Right ventricle myocardium superior (tissue), 1 donor: ENCODE data around the gene CDC14A. TPM values are rescaled to one million over a fixed set of nuclear protein-coding genes. Genes with fewer than 3 reads are reported as not detected.

Source experiments
- ATAC-seq: fragments of 200-7000 bp; cut with Tn5 transposase; one replicate; pipeline ENCODE4 v1.9.1; 2020; ENCODE audit warnings: mild to moderate bottlenecking; ENCODE audit not compliant: poor library complexity
- DNase-seq: peaks from one replicate; pipeline ENCODE4 v3.0.0-alpha.2; 2020
- intact Hi-C: fragments of 100-400 bp; cut with DNase I; formaldehyde crosslinking; loops from one replicate; pipeline ENCODE4 v1.11.2; 2022
- total RNA-seq: library from RNA; stranded (reverse); fragmentation: NEBNext Ultra II Directional; extraction: Animal tissue kit (Norgen Biotek cat#: 25700); gene quantifications from one replicate; pipeline ENCODE4 v1.2.1, GENCODE V29; 2021
- donor health status: DM: no; HTN: yes; CAD: no; lungs with severe emphysema.

Gene CDC14A
- total RNA-seq, 1 donor from 2014 or later = 3.6 TPM

DNA sequence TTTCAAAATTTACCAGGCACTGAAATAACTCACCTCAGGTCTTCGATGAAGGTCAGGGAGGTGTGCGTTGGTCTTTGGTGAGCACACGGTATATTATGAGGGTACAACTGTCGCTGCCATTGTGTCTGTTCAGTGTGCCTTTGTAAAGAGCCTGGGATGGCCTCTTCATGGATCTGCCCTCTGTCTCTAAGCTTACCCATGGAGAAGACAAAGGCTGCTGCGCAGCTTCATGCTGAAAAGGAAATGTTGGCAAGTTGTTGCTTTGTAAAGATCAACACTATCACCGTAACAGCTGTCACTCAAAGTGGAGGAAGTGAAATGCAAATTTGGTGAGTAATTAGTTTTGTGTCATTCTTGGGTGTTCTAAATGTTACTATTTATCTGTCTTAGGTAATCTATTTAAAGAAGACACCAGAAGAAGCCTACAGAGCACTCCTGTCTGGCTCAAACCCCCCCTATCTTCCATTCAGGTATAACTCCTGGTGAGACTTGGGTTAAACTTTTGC lies 71.6 kb downstream of the CDC14A start:
- ATAC-seq = no peak
- no peak for DNase-seq
- intact Hi-C loops = no loop called here

DNA sequence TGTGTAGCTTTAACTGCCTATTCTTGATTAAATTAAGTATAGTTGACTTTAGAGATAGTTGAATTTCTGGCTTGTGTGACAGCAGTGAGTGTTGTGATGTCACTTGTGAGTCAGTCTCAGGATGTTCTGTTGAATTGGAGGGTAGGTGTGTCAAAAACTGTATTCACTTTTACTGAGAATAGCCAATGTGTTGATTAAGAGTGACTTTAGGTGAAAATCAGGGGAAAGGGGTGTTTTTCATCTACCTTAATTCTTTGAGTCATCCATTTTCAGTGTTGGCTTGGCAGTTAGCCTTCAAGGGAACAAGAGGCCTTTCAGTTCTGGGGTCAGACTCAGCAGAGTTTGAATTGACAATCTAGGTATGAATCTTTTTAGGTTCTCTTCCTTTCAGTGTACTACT lies 75.9 kb downstream of the CDC14A start:
- intact Hi-C loops = no loop called here
- DNase-seq (no peak), ATAC-seq (no peak)

DNA sequence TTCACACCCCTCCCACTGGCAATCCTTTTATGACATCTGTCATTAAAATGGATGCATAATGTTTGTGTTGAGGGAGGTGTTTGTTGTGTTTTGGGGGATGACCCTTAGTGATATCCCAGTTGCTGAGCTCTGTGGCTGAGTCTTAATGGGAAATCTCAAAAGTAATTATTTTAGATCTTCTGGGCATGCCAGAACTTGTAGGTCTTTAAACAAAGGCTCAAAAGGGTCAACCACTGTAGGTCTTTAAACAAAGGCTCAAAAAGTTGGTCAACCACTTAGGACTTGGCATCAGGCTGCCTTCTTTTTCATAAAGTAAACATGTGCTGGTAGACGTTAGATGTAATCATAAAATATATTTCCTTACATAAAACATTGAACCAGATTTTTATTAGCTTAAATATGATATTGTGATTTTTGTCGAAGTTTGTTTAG lies 78.0 kb downstream of the CDC14A start:
- intact Hi-C loops = no loop called here
- no peak for DNase-seq
- ATAC-seq = no peak

DNA sequence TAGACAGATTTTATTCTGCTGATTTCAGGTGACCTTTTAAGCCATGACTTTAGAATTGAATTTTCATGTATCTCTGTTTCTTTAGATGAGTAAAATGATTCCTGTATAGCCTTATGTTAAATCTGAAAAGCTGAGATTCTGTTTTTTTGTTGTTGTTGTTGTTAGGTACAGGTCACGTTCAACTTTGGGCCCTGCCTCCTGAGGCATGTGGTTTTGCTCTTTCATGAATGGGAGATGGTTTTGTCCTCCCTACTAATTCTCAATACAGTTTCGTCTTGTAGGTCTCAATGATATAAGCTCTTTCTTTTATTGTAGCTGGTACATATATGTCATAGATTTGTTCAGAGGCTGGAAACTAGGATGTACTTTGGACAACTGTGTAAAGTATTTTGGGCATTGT lies 79.6 kb downstream of the CDC14A start:
- intact Hi-C loops = no loop called here
- DNase-seq = no peak
- no peak for ATAC-seq

DNA sequence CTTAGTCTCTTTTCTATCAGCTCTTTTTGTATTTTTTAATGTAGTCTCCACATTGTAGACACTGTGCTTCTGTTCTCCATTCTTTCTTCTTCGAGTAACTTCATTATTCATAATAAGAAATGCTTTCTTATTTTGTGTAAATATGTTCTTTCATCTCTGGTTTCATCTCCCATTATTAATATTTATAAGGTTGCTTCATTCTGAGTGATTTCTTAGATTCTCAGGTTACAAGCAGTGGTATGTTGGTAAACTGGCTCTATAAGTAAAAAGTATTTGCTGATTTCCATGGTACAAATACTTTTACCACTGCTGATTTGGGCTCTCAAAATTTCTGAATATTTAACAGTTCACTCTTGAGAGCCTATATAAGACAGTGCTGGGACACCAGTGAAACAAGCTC lies 81.3 kb downstream of the CDC14A start:
- no peak for DNase-seq
- intact Hi-C loops = no loop called here
- no peak for ATAC-seq

DNA sequence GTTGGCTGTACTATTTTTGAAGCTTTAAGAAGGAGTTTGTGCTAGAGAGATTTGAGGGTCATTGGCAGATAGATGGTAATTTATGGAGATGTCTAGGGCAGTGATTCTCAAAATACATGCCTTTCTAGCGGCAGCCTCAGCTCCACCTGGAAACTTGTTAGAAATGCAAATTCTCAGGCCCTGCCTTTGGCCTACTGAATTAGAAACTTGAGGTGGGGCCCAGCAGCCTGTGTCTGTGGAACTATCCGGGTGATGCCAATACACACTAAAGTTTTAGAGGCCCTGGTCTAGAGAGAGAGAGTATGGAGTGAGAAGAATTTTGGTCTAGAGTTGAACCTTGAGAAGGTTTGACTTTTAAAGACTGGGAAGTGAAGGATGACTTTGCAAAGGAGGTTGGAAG lies 82.5 kb downstream of the CDC14A start:
- intact Hi-C loops = no loop called here
- ATAC-seq (no peak), DNase-seq (no peak)

DNA sequence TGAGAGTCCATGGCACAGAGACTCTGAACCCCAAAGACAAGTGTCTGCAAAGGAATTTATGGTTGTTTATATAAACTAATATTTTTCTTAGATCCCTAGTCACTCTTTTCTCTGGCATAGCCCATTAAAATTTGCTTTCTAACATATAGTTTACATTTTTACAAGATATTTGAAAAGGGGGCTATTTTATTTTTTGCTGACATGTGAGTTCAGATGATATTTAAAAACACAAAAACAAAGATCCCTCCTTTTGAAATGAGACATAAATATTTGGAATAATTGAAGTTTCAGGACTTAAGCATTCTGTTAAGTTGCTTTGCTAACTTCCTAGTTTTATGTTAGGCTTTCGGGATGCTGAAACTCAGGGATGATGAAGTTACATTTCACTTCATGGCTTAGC lies 86.1 kb downstream of the CDC14A start:
- DNase-seq = no peak
- ATAC-seq = no peak
- intact Hi-C loops = no loop called here

DNA sequence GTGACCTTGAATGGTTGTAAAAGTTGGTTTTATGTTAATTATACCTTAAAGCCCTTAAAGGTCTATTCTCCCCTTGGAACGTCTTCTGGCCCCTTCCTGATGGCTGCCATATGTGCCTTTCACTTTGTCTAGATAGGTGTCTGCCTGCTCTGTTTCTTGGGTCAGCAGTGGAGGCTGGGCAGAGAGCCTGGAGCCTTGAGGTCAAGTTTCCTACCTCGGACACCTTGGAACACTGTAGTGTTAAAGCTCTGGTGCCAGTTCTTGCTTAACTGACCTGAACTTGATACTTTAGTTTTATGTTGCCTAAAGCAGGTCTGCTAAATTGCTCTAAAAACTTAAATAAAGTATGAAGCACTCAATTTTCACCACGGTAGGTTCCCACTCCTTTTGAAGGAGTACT lies 86.5 kb downstream of the CDC14A start:
- DNase-seq = no peak
- no peak for ATAC-seq
- intact Hi-C loops = no loop called here

DNA sequence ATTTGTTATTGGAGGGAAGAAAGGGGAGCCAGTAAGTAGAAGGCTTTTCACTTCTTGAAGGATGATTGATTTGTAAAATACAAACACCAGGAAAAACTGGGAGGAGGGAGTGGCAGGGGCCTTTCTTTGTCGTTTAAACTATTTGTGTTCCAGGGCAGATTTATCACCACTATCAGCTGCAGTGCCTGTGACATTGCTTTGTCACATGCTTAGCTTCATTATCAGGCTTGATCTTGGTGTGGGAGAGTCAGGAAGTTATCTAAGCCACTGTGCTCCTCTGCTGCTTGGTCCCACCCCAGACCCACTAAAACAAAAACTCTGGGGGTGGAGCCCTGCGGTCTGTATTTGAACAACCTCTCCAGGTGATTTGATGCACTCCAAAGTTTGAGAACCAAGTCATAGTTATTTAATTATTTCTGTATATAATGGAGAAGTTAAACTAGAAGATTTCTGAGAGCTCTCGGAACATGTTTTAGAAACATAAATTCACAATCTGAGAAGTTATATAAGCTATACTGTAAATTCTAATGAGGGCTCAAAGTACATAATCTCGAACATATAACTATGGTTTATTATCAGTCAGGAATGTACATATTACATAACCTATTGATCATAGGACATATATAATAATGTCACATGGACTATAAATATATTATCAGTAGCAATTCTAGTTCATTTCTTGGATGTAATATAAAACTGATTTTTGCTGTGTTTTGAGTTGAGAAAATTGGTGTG lies 87.9 kb downstream of the CDC14A start:
- DNase-seq = no peak
- intact Hi-C loops = no loop called here
- peak; percentile 49 for ATAC-seq

DNA sequence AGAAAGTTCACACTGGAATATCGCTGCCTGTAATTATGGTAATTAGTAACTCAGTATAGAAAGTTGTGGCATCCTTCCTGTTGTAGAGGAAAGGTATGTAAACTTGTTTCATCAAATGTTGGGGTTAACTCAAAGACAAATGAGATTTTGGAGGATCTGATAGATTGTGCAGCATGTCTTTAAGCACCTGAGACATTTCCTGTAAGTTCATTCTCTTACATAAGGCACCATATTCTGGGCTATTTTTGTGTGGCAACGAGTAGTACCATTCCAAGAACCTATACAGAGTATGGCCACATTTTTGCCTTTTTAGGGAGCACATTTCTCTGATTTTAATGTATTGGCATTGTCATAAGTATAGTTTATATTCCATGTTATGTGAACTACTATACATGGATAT lies 88.8 kb downstream of the CDC14A start:
- DNase-seq = no peak
- intact Hi-C loops = no loop called here
- no peak for ATAC-seq

DNA sequence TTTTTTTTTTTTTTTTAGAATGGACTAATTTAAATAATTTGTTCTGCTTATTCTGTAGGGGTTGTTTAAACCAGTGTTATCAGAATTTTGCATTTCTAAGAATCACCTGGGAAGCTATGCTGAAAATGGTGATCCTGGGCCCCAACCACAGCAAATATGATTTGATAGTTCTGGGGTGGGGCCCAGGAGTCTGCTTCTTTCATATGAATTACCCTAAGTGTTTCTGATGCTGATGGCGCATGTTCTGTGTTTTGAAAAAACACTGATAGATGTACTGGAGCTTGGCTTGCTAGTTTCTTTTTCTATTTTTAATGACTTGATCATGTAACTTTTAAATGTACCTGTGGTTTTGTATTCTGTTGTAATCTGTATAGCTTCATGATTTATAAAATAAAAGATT lies 89.3 kb downstream of the CDC14A start:
- intact Hi-C loops = no loop called here
- no peak for ATAC-seq

DNA sequence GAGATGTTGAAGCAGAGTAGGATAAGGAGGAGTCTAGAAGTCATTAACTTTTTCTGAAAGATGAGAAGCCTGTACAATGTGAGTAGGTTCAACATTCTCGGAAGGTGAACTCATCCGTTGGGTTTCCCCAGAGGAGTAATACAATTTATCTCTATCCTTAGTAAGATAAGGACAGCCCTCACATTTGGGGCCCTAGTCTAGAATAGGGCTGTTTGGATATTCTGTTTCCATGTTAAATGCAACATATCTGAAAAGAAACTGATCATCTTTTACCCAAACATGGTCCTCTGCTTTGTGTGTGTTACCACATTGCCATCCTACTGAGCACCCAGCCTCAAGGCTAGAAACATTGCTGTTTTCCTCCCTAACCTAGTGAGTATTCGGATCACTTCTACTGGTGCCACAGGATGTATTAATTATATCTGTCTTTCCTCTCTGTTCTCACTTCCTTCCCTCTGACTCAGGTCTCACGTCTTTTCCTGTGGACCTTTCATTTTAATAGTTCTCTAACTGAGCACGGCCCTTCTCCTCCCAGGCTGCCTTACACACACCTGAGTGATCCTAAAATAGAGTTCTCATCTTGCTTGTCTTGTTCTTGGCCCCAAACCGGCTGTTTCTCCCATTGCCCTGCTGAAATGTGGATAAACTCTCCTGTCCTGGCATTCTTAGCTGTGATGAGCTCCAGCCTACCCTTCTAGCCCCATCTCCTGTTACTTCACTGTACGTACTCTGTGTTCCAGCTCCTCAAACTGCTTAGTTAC lies 91.7 kb downstream of the CDC14A start:
- DNase-seq (no peak), ATAC-seq (no peak)
- intact Hi-C loops = no loop called here

More for the DNA sequence above, 89.3 kb downstream of the CDC14A start:
- no peak for DNase-seq

DNA sequence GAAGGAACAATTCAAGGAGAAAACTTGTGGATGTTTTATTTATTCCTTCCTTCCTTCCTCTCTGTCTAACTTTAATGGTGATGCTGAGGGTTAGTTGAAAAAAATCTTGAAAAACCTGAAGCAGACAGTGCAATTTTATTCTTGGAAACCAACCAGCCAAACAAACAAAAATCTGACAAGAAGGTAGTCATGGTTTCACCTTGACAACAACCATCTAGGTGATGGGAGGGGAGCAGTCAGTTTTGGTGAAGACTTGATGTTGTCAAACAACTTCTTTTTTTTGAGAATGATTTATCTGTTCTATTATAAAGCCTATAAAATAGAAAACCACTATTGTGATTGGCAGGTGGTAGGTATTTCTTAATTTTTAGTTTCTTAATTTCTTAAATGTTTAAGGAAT lies 93.3 kb downstream of the CDC14A start:
- no peak for ATAC-seq
- no peak for DNase-seq
- intact Hi-C loops = no loop called here

DNA sequence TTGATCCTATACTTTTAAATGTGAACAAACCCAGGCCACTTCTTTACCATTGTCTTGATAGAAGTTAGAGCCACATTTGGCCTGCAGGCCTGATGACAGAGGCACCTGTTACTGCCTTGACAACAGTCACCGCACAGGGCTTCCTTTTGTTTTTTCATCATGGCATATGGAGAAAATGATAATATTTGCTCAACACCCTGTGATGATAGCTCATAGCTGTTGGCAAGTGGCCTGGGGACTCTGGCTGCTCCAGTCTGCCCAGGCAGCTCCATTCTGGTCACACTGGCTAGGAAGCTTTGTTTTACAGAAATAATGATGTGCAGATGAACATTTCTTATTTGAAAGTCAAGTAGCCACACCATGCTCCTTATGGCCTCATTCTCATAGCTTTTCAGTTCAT lies 96.1 kb downstream of the CDC14A start:
- ATAC-seq = no peak
- DNase-seq = no peak
- intact Hi-C loops = no loop called here

DNA sequence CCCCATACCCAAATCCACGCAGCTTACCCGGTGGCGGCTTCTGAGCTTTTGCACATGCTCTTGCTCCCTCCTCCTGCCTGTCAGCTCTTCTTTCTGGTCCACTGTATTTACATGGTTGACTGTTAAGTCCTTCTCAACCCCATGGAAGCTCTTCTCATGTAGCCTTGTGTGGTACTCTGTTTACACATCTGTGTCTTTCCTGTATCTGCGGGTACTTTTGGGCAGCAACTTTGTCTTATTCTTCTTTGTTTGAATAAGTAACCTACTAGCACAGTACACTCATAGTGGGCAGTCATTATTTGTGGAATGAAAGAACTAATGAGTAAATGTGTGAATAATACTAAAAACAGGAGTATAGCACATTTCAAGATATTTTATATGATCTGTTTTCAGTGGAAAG lies 97.2 kb downstream of the CDC14A start:
- intact Hi-C loops = no loop called here
- DNase-seq (no peak), ATAC-seq (no peak)

DNA sequence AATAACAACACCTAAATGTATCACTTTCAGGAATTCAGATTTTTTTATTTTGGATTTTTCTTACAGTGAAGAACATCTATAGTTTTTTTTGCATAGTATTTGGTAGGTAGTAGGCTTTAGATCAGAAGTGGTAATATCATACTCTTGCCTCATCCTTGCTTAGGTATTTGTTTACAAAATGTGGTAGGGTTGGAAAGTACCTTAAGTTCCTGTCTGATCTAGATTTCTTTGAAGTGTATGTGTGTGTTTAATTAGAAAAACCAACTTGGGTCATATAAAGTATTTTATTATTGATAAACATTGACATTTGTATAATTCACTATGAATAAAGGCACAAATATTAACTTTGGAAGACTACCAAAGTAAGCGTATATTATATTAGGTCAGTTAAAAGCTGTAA lies 100.3 kb downstream of the CDC14A start:
- DNase-seq (no peak), ATAC-seq (no peak)
- intact Hi-C loops = loop anchor here (10.0 kb wide), 1 partner anchor 98 kb away; the partner anchor contains the start of gene CDC14A

DNA sequence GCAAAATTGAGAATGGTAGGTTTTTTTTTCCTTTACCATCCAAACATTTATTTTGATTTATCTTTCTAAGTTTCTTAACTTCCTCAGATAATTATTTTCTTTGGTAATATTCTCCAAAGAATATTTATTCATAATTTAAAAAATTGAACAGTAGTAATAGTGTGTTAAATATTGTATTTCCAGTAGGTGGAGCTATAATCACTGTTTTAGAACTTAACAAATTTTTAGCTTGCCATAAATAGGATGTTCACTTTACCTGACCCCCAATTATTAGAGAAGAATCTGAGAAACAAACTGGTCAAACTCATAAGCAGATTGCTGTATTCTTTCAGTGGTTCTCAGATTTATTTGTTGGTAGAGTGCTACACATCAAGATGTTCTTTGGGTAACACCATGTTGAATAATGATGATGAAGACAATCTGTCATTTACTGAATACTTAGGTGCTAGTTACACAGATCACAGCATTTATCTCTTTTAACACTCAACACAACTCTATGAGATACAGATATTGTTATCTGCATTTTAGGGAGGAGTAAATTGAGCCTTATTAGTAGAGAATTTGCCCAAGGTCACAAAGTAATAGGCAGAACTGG lies 103.3 kb downstream of the CDC14A start:
- intact Hi-C loops = loop anchor here (10.0 kb wide), 1 partner anchor 101 kb away; the partner anchor contains the start of gene CDC14A
- ATAC-seq (no peak), DNase-seq (no peak)

DNA sequence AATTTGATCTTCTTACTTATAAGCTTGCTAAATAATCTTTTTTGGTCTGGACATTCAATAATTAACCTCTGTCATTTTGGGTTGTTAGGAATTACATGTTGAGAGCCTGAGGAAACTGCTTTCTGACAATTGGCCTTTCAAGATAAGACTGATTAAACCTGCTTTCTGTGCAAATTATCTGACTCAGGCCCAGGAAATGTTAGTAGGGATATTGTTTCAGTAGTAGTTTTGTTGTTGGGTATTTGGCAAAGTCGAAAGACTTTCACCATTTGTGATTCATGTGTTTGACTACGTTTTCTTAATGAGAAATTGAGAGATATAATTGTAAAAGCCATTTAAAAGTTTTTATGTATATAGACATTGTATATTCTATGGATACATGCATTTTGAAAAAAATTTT lies 104.6 kb downstream of the CDC14A start:
- ATAC-seq (no peak), DNase-seq (no peak)
- intact Hi-C loops = loop anchor here (10.0 kb wide), 1 partner anchor 102 kb away; the partner anchor contains the start of gene CDC14A

DNA sequence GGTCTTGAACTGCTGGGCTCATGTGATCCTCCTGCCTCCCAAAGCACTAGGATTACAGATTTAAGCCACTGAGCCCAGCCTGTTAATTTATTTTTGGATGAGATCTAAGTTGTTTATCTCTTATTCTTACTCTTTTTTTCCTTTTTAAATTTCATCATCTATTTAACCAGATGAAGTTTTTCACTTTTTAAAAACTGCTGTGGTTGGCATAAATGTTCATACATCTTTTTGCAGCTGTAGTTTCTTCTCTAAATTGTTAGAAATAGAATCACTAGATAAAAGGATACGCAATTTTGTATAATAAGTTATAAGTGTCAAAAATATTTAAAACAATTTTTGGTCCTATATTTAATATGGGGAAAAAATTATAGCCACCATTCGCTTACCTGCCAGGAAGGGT lies 105.4 kb downstream of the CDC14A start:
- DNase-seq (no peak), ATAC-seq (no peak)
- intact Hi-C loops = loop anchor here (10.0 kb wide), 1 partner anchor 103 kb away; the partner anchor contains the start of gene CDC14A
